ENCODE measurements around the gene ELOVL1. TPM values are rescaled to one million over a fixed set of nuclear protein-coding genes. Genes with fewer than 3 reads are reported as not detected.

ELOVL1 gene
- total RNA-seq, 2 donors from 2014 or later, result 24.4 to 28.3 TPM

DNA sequence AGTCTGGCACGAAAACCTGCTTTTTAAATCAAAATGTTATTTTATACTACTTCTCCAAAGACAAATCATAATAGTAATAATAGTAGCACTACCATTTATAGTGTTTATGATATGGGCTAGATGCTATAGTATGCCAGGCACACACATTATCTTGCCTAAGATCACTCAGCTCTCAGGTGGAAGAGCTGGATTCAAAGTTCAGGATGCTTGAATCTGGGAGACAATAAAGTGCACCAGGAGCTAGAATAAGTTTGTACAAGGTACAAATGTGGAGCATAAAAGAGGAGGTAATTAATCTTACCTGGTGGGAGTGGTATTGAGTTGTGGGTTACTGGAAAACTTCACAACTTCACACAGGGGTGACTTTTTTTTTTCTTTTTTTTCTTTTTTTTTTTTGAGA, 10.0 kb upstream of the ELOVL1 start:
- Histone ChIP-seq H3K27me3 (ENCODE audit: control insufficient read depth, insufficient read depth, low read length, poor library complexity, severe bottlenecking) (no peaks in the 10 kb centered on the region), H3K4me3 (ENCODE audit: low read length) (no peak overlapping the region), H3K9ac (ENCODE audit: extremely low read depth, low read length, poor library complexity, severe bottlenecking) (no peak overlapping the region), H3K4me1 (ENCODE audit: control insufficient read depth, insufficient read depth, low read length) (no peaks in the 10 kb centered on the region), H3K27ac (ENCODE audit: low read depth, low read length) (no peak overlapping the region), H3K36me3 (ENCODE audit: control insufficient read depth, insufficient read depth, low read length) (peaks cover under 1% of the 10 kb centered on the region), H3K9me3 (ENCODE audit: control insufficient read depth, low read length) (no peaks in the 10 kb centered on the region)
- TF ChIP-seq CTCF (conservative IDR thresholded peaks at IDR 0.05), result no peak
- Mint-ChIP-seq H3K27ac (no peak overlapping the region), H3K27me3 (ENCODE audit: insufficient read depth) (no peaks in the 10 kb centered on the region), H3K9me3 (no peaks in the 10 kb centered on the region), H3K4me1 (no peaks in the 10 kb centered on the region), H3K36me3 (ENCODE audit: low read depth) (peaks cover 9% of the 10 kb centered on the region), H3K4me3 (no peak overlapping the region)
- WGBS, 2 experiments (ENCODE audit: insufficient coverage in 1 of 2, insufficient read length in 1 of 2), result 100% methylated on average over 1 of the region's 1 CpG; no CpG with 5 or more reads in 1 of the 2 experiments
- no peak for DNase-seq

- H3K36me3 Mint-ChIP-seq (ENCODE audit: low read depth), result peaks cover 5% of the 10 kb centered on the region
- H3K4me3 Mint-ChIP-seq, result no peak overlapping the region
These were observed 9.0 kb upstream of the ELOVL1 start for GRCh38 chr1:43376723-43377235.

DNA sequence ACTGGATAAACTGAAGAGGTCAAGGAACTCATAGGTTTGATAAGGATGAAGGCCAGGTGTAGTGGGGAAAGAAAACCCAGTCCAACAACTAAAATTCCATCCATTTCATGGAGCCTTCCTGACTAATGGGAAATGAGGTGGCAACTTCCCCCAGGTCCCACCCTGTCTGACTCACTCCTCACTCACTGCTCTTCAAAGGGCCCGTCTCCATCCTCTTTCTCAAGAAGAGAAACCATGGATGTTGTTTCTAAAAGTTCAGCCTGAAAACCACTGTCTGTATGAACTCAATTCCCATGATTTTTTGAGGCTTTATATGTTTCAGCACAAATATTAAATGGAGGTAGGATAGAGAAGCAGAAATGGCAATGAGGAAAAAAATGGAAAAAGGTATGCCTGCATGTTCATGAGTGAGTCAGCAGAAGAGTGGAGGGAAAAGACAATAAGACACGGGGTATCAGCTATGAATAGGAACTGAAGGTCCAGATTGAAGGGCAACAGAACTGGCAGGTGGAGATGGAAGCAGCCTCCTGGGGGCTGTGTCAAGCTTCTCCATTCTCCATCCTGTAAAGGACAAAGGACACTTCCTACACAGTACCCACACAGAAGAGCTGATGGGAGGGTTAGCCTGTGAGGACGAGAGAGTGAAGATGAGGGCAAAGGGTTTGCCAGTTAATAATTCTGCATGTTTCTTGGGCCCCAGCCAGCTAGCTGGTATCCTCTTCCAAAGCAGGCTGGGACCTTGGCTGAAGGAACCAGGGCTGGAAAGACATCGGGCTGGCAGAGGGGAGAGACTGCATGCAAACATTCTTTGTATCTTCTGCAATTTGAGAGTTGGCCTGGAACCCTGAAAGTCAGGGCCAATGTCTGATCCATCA, 5.5 kb upstream of the ELOVL1 start:
- Histone ChIP-seq H3K27me3 (ENCODE audit: control insufficient read depth, insufficient read depth, low read length, poor library complexity, severe bottlenecking) (no peaks in the 10 kb centered on the region), H3K9me3 (ENCODE audit: control insufficient read depth, low read length) (no peaks in the 10 kb centered on the region), H3K27ac (ENCODE audit: low read depth, low read length) (no peak overlapping the region), H3K4me3 (ENCODE audit: low read length) (no peak overlapping the region), H3K9ac (ENCODE audit: extremely low read depth, low read length, poor library complexity, severe bottlenecking) (no peak overlapping the region), H3K36me3 (ENCODE audit: control insufficient read depth, insufficient read depth, low read length) (no peaks in the 10 kb centered on the region), H3K4me1 (ENCODE audit: control insufficient read depth, insufficient read depth, low read length) (peaks cover 5% of the 10 kb centered on the region)
- Mint-ChIP-seq H3K27me3 (ENCODE audit: insufficient read depth) (no peaks in the 10 kb centered on the region), H3K4me3 (no peak overlapping the region), H3K9me3 (no peaks in the 10 kb centered on the region), H3K4me1 (peaks cover 13% of the 10 kb centered on the region), H3K36me3 (ENCODE audit: low read depth) (no peaks in the 10 kb centered on the region), H3K27ac (no peak overlapping the region)
- WGBS, 2 experiments (ENCODE audit: insufficient coverage in 1 of 2, insufficient read length in 1 of 2), result 83 to 86% methylated on average over 4 of the region's 4 CpGs
- TF ChIP-seq CTCF (conservative IDR thresholded peaks at IDR 0.05), result no peak
- no peak for DNase-seq

More at GRCh38 chr1:43376723-43377235, 9.0 kb upstream of the ELOVL1 start:
- Histone ChIP-seq H3K4me3 (ENCODE audit: low read length) (no peak overlapping the region), H3K9ac (ENCODE audit: extremely low read depth, low read length, poor library complexity, severe bottlenecking) (no peak overlapping the region), H3K27ac (ENCODE audit: low read depth, low read length) (no peak overlapping the region), H3K9me3 (ENCODE audit: control insufficient read depth, low read length) (no peaks in the 10 kb centered on the region), H3K27me3 (ENCODE audit: control insufficient read depth, insufficient read depth, low read length, poor library complexity, severe bottlenecking) (no peaks in the 10 kb centered on the region), H3K4me1 (ENCODE audit: control insufficient read depth, insufficient read depth, low read length) (no peaks in the 10 kb centered on the region), H3K36me3 (ENCODE audit: control insufficient read depth, insufficient read depth, low read length) (no peaks in the 10 kb centered on the region)
- Mint-ChIP-seq H3K27me3 (ENCODE audit: insufficient read depth) (no peaks in the 10 kb centered on the region), H3K27ac (no peak overlapping the region), H3K4me1 (no peaks in the 10 kb centered on the region), H3K9me3 (no peaks in the 10 kb centered on the region)
- TF ChIP-seq CTCF (conservative IDR thresholded peaks at IDR 0.05), result no peak
- no peak for DNase-seq
- 93 to 96% methylated on average over 7 of the region's 7 CpGs for WGBS, 2 experiments (ENCODE audit: insufficient coverage in 1 of 2, insufficient read length in 1 of 2)

All from endodermal cell (in vitro differentiated cells).